ENCODE data around the gene SKA1.
"Not testable (repeated sequence)": the region's sequence is repeated elsewhere in the genome, so short reads cannot be mapped to it uniquely, and the experiment has no call there.

SKA1 gene

GRCh38 chr18:50410008-50410407 is 35.2 kb downstream of the SKA1 start:
- TF ChIP-seq POLR2A (IDR thresholded peaks at IDR 0.05; ENCODE audit: extremely low read depth, insufficient read length) (no peak), MYC (IDR thresholded peaks at IDR 0.05; ENCODE audit: low read depth, low read length) (no peak)
- TF ChIP-seq, protein P1, sequence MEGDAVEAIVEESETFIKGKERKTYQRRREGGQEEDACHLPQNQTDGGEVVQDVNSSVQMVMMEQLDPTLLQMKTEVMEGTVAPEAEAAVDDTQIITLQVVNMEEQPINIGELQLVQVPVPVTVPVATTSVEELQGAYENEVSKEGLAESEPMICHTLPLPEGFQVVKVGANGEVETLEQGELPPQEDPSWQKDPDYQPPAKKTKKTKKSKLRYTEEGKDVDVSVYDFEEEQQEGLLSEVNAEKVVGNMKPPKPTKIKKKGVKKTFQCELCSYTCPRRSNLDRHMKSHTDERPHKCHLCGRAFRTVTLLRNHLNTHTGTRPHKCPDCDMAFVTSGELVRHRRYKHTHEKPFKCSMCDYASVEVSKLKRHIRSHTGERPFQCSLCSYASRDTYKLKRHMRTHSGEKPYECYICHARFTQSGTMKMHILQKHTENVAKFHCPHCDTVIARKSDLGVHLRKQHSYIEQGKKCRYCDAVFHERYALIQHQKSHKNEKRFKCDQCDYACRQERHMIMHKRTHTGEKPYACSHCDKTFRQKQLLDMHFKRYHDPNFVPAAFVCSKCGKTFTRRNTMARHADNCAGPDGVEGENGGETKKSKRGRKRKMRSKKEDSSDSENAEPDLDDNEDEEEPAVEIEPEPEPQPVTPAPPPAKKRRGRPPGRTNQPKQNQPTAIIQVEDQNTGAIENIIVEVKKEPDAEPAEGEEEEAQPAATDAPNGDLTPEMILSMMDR (IDR thresholded peaks at IDR 0.05; ENCODE audit: low read depth, low read length) = no peak
- no peak overlapping the region for H3K4me3 ChIP-seq (ENCODE audit: low read depth, low read length)
- peak; percentile 3 for DNase-seq (ENCODE audit: low read depth)

DNA sequence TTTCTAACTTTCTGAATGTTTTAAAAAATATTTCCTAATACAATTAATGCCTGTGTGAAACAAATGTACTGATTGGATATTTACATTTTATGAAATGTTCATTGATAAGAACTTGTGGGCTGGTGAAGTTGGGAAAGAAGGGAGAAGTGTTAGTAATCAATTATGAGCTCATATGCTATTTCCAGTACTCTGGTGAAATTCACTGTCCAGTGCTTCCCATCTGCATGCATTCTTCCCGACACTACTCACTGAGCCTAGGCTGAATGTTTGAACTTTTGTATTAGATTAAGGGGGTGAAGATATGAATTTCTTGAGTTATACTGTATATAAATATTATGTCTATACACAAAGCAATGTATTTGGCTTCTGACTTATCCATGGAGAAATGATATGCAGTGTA is 36.0 kb downstream of the SKA1 start:
- no peak overlapping the region for H3K4me3 ChIP-seq (ENCODE audit: low read depth, low read length)
- DNase-seq (ENCODE audit: low read depth) = peak; percentile 6
- TF ChIP-seq, protein P1 (IDR thresholded peaks at IDR 0.05; ENCODE audit: low read depth, low read length) = no peak
- TF ChIP-seq, protein P2, sequence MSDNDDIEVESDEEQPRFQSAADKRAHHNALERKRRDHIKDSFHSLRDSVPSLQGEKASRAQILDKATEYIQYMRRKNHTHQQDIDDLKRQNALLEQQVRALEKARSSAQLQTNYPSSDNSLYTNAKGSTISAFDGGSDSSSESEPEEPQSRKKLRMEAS (IDR thresholded peaks at IDR 0.05; ENCODE audit: low read depth, low read length) = no peak
- TF ChIP-seq MYC (IDR thresholded peaks at IDR 0.05; ENCODE audit: low read depth, low read length) = no peak

DNA sequence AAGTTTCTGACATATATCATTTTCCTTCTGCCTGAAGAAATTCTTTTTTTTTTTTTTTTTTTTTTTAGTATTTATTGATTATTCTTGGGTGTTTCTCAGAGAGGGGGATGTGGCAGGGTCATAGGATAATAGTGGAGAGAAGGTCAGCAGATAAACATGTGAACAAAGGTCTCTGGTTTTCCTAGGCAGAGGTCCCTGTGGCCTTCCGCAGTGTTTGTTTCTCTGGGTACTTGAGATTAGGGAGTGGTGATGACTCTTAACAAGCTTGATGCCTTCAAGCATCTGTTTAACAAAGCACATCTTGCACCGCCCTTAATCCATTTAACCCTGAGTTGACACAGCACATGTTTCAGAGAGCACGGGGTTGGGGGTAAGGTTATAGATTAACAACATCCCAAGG is 42.0 kb downstream of the SKA1 start:
- H3K4me3 ChIP-seq (ENCODE audit: low read depth, low read length); DNase-seq (ENCODE audit: low read depth): not testable (repeated sequence)

GRCh38 chr18:50417705-50418104 is 42.9 kb downstream of the SKA1 start:
- H3K4me3 ChIP-seq (ENCODE audit: low read depth, low read length); DNase-seq (ENCODE audit: low read depth): not testable (repeated sequence)

- TF ChIP-seq MYC (IDR thresholded peaks at IDR 0.05; ENCODE audit: low read depth, low read length) (no peak), POLR2A (IDR thresholded peaks at IDR 0.05; ENCODE audit: extremely low read depth, insufficient read length) (no peak)
- TF ChIP-seq, protein P2 (IDR thresholded peaks at IDR 0.05; ENCODE audit: low read depth, low read length) = no peak
- TF ChIP-seq, protein P1 (IDR thresholded peaks at IDR 0.05; ENCODE audit: low read depth, low read length) = no peak
- no peak for DNase-seq (ENCODE audit: low read depth)
- no peak overlapping the region for H3K4me3 ChIP-seq (ENCODE audit: low read depth, low read length)
These were observed 43.8 kb downstream of the SKA1 start for GRCh38 chr18:50418650-50419049.

DNA sequence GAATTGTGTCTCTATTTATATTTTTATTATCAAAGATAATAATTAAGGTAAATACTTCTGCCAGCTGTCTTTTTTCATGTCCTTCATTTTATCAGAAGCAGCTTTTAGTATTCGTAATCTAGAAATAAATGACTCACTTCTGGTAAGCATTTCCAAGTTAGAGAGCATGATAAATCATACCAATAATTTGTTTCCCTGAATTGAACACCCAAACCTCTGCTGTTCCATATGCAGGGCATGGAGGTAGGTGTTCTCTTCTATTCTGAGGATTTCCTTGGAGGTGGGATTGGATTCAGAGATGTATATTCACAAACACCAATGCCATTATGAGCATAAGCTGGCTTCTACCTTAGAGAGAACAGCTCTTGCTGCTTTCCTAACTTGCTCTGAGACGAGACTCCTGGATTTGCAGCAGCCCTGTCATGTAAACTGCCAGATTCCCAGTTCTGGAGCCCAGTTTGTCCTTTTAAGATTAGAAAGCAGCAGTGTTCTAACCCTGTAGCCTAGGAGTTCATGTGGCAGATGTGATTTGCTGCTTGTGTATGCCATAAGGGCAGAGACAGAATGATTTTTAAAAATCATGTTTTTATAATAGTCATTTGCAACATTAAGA is 47.5 kb downstream of the SKA1 start:
- TF ChIP-seq MYC (IDR thresholded peaks at IDR 0.05; ENCODE audit: low read depth, low read length) (no peak), POLR2A (IDR thresholded peaks at IDR 0.05; ENCODE audit: extremely low read depth, insufficient read length) (no peak)
- TF ChIP-seq, protein P1 (IDR thresholded peaks at IDR 0.05; ENCODE audit: low read depth, low read length) = no peak
- TF ChIP-seq, protein P2 (IDR thresholded peaks at IDR 0.05; ENCODE audit: low read depth, low read length) = no peak
- H3K4me3 ChIP-seq (ENCODE audit: low read depth, low read length) = no peak overlapping the region
- DNase-seq (ENCODE audit: low read depth) = no peak

GRCh38 chr18:50424877-50425690 is 50.2 kb downstream of the SKA1 start:
- DNase-seq (ENCODE audit: low read depth) = peak; percentile 19
- no peak for TF ChIP-seq POLR2A (IDR thresholded peaks at IDR 0.05; ENCODE audit: extremely low read depth, insufficient read length)
- H3K4me3 ChIP-seq (ENCODE audit: low read depth, low read length) = no peak overlapping the region
